Stimulated activated CD4-positive, alpha-beta T cell treated with anti-CD3 and anti-CD28 coated beads, Interleukin-2, amount 100 ng/mL, for 24 hours (primary cell): ENCODE data around the gene FAM241A.
"Not testable (repeated sequence)": the region's sequence is repeated elsewhere in the genome, so short reads cannot be mapped to it uniquely, and the experiment has no call there.

Experiments used
- DNase-seq, 2 donors: peaks; one replicate each; pipeline ENCODE4 v3.0.0-alpha.2; 2020

FAM241A gene

GRCh38 chr4:112175840-112176239 lies 30.6 kb downstream of the FAM241A start:
- DNase-seq = no peak

GRCh38 chr4:112176596-112176995 lies 31.3 kb downstream of the FAM241A start:
- no peak for DNase-seq

DNA sequence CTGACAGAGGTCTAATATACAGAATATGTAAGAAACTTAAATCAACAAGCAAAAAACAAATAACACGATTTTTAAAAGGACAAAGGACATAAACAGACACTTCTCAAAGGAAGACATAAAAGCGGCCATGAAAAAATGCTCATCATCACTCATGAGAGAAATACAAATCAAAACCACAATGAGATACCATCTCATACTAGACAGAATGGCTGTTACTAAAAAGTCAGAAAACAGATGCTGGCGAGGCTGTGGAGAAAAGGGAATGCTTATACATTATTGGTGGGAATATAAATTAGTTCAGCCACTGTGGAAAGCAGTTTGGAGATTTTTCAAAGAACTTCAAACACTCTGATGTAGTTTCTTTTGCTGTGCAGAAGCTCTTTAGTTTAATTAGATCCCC lies 33.5 kb downstream of the FAM241A start:
- DNase-seq = not testable (repeated sequence)

DNA sequence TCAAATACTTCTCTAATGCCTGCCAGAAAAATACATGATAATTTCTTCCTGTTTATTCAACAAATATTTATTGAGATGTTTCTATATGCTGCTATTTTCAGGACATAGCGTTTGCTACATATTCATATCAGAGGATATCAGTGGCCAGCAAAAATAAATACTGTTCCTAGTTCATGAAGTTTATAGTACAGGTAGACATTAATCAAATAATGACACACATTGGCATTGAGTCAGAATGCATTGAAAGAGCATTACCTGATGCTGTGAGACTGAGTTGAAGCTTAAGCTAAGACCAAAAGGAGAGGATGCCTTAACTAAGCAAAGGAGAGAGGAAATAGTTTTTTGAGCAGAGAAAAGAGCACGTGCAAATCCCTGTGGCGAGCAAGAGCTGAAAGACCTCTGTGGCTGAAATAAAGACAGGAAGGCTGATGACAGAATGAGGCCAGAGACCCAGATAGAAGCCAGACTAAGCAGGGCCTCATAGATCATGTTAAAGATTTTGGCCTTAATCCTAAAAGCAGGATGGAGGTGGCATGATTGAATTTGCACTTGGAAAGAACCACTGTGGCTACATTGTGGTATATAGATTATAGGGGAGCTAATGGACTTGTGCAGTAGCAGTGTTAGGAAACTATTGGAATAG lies 36.2 kb downstream of the FAM241A start:
- no peak for DNase-seq

- no peak for DNase-seq
Observed at GRCh38 chr4:112182604-112183003, 37.4 kb downstream of the FAM241A start.

- DNase-seq = no peak
Observed at GRCh38 chr4:112183252-112183651, 38.0 kb downstream of the FAM241A start.

DNA sequence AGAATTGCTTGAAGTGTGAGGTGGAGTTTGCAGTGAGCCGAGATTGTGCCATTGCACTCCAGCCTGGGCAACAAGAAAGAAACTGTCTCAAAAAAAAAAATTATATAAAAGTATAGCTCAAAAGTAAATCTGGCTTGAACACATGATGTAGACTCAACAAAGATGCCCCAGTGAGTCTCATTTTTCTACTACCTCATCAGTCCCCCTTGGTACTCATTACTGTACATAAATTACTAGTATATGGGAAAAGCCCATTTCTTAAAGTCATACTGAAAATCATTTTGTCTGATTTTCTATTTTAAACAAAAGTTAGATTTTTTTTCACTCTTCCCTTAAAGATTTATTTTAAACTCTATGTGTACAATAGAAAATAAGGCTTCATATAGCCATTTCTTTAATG lies 39.2 kb downstream of the FAM241A start:
- no peak for DNase-seq

DNA sequence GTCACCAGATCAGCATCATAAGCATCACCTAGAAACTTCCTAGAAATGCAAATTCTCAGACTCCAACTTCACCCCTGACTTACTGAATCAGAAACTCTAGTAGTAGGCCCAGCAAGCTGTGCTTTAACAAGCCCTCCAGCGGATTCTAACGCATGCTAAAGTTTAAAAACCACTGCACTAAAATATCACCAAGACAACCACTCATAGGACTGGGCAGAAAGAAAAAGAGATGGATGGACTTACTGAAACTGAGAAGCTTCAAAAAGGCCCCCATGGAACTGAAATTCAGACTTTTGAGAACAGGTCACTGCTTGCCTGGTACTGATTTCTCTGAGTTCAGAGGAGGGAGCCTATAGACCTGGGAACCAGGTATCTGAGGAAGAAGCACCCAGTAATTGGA lies 40.1 kb downstream of the FAM241A start:
- no peak for DNase-seq

GRCh38 chr4:112185740-112186670 lies 40.8 kb downstream of the FAM241A start:
- DNase-seq = no peak

DNA sequence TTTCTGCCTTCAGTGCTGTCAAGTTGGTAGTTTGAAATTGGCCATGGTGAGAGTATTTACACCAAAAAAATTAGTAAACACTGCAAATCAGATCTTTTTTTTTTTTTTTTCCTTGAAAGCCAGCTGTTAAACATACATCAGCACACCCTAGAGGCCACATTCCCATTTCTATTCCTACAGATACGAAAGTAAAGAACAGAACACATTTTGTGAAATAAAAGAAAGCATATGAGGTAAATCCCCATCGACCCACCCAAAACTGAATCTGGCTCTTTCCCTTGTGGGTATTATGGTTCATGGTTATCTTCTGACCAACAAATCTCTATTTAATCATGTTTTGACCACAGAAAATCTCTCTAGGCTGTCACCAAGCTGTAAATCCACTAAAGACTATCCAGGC lies 44.5 kb downstream of the FAM241A start:
- DNase-seq = no peak

GRCh38 chr4:112190684-112191083 lies 45.4 kb downstream of the FAM241A start:
- DNase-seq = no peak

- DNase-seq = no peak
Observed at GRCh38 chr4:112196461-112196860, 51.2 kb downstream of the FAM241A start.

DNA sequence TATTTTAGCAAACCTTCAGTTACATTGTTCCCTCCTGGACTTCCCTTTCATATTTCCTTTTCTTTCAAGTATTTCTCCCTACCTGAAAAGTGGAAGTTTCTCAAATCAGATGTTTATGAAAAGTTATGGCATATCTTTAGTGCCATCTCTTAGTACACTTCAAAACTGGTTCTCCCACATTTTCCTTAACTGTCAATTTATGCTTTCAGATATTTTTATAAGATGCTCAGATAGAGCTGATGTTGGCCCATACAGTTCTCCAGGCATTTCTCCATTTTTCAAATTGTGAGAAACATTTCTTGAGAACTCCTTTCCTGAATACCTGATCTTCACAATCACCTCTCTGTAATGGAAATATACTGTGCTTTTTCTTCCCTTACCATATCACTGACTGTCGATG lies 53.8 kb downstream of the FAM241A start:
- no peak for DNase-seq

GRCh38 chr4:112201915-112202505 lies 56.8 kb downstream of the FAM241A start:
- DNase-seq = no peak

DNA sequence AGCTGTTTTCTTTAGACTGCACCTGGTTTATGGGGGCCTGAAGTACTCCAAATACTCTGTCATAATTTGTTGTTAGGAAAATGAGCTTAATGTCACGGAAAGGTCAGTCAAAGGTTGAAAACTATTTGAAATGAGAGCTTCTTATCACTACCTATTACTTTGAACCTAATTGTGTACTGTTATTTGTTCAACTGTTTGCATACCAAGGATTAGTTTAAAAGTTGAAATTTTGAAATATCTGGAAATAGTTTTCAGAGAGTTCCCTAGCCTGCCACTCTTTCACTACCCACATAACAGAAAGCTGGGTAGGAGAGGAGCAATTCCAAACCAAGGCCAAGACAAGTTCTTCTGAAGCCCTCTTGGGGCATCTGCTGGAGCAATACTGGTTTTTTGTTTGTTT lies 58.3 kb downstream of the FAM241A start:
- no peak for DNase-seq

GRCh38 chr4:112206431-112206830 lies 61.2 kb downstream of the FAM241A start:
- DNase-seq = no peak

DNA sequence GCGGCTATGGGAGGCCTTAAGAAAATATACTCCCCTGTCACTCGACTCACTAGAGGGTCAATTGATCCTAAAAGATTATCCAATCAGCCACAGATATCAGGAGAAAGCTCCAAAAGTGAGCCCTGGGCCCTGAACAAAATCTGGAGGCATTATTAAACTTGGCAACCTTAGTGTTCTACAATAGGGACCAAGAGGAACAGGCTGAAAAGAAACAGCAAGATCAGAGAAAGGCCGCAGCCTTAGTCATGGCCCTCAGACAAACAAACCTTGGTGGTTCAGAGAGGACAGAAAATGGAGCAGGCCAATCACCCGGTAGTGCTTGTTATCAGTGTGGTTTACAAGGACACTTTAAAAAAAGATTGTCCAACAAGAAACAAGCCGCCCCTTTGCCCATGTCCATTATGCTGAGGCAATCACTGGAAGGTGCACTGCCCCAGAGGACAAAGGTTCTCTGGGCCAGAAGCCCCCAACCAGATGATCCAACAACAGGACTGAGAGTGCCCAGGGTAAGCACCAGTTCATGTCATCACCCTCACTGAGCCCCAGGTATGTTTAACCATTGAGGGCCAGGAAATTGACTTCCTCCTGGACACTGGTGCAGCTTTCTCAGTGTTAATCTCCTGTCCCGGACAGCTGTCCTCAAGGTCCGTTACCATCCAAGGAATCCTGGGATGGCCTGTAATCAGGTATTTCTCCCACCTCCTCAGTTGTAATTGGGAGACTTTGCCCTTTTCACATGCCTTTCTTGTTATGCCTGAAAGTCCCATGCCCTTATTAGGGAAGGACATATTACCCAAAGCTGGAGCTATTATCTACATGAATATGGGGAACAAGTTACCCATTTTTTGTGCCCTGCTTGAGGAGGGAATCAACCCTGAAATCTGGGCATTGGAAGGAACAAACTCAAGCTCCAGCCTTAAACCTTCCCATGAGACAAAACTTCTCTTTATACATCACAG lies 63.2 kb downstream of the FAM241A start:
- DNase-seq = not testable (repeated sequence)

- no peak for DNase-seq
Observed at GRCh38 chr4:112210777-112211176, 65.5 kb downstream of the FAM241A start.

GRCh38 chr4:112213091-112213490 lies 67.8 kb downstream of the FAM241A start:
- DNase-seq = no peak

DNA sequence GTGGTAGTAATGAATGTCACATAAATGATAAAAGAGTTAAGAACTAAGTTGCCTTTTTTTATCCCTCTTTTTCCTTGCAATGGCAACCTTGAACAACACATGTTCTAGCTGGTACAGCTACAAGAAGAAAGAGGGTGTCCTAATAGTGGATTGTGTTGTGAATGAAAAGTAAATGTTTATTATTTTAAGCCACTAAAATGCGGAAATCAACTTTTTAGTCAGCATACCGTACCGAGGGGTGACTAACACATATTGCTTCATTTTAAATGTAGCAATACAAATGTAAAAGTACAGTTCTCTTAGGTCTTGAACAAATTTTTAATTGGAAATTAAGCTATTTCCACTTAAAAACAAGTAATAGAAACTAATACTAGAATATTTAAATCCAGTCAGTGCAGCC lies 68.6 kb downstream of the FAM241A start:
- no peak for DNase-seq

GRCh38 chr4:112214390-112215264 lies 69.4 kb downstream of the FAM241A start:
- DNase-seq = no peak
